ENCODE results near the gene LIMK2. TPM values are rescaled to one million over a fixed set of nuclear protein-coding genes. Genes with fewer than 3 reads are reported as not detected.
"Not testable (repeated sequence)": the region's sequence is repeated elsewhere in the genome, so short reads cannot be mapped to it uniquely, and the experiment has no call there.

LIMK2 gene
- total RNA-seq = 100 to 1,000 TPM; 103 to 229 (median 188) TPM

DNA sequence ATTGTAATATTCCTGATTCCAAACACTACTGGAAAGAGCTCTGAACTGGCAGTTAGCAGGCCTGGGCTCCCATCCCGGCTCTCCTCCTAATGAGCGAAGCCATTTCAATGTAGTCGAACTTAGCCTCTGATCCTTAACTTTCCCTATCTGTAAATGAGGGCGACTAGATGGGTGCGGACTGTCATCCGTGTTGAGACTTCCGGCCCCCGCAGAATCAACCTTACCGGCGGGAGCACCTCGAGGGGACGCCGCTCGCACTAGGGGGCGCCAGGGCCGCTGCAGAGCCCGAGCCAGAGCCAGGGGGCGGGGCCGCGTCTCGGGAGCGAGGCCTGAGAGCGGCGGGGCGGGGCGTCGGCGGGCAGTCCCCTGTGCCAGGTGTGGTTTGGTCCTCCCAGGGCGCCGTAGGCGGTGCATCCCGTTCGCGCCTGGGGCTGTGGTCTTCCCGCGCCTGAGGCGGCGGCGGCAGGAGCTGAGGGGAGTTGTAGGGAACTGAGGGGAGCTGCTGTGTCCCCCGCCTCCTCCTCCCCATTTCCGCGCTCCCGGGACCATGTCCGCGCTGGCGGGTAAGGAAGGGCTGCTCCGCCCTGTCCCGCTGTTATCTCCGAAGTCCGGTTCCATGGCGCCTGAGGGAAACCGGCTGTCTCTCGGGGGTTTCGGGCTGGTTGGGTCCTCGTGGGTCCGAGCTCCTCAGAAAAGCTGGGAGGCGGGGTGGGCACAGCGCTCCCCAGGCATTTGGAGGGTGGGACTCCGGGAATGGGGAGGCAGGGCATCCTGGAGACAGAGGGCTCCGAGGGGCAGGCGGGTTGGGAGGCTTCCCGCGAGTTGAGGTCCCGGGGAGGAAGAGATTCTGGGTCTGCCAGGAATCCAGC lies at the start of gene LIMK2:
TSS of gene LIMK2 (plus strand) at position 437 of the 869 bp plus-strand sequence. CDS start at position 548, 111 bp downstream.
- Histone ChIP-seq H3K27ac (peak within 1 kb of the TSS; percentile 64), H3K27me3 (no peaks in the 10 kb centered on the region), H3K9me3 (no peaks in the 10 kb centered on the region), H3K4me3 (peak within 1 kb of the TSS; percentile 89), H3K36me3 (peaks cover under 1% of the 10 kb centered on the region), H3K4me1 (peaks cover 55% of the 10 kb centered on the region)
- TF ChIP-seq EP300 (IDR thresholded peaks at IDR 0.05) = no peak
- TF ChIP-seq, protein P1, sequence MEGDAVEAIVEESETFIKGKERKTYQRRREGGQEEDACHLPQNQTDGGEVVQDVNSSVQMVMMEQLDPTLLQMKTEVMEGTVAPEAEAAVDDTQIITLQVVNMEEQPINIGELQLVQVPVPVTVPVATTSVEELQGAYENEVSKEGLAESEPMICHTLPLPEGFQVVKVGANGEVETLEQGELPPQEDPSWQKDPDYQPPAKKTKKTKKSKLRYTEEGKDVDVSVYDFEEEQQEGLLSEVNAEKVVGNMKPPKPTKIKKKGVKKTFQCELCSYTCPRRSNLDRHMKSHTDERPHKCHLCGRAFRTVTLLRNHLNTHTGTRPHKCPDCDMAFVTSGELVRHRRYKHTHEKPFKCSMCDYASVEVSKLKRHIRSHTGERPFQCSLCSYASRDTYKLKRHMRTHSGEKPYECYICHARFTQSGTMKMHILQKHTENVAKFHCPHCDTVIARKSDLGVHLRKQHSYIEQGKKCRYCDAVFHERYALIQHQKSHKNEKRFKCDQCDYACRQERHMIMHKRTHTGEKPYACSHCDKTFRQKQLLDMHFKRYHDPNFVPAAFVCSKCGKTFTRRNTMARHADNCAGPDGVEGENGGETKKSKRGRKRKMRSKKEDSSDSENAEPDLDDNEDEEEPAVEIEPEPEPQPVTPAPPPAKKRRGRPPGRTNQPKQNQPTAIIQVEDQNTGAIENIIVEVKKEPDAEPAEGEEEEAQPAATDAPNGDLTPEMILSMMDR (IDR thresholded peaks at IDR 0.05) = peak; percentile 52 to 81
- peak in 1 of 3 donors; percentile 16 for TF ChIP-seq POLR2AphosphoS5 (IDR thresholded peaks at IDR 0.05)
- TF ChIP-seq POLR2A (IDR thresholded peaks at IDR 0.05) = no peak
- WGBS = under 1% methylated on average over 64 of the region's 64 CpGs
- DNase-seq (ENCODE audit: low spot score in 2 of 2) = peak; percentile 93 to 96

DNA sequence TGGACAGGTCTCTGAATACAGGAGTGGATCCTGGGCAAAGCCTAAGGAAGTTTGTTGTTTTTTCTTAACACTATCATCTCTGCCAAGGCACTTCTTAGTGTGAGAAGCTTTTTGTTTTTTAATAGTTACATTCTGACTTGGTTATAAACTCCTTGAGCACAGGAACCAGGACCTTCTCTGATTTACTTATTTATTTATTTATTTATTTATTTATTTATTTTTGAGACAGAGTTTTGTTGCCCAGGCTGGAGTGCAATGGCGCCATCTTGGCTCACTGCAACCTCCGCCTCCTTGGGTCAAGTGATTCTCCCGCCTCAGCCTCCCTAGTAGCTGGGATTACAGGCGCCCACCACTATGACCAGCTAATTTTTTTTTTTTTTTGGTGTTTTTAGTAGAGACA lies 41.1 kb upstream of the LIMK2 start:
- Histone ChIP-seq H3K36me3 (peaks cover 2% of the 10 kb centered on the region), H3K4me3 (no peak overlapping the region), H3K4me1 (peaks cover 32% of the 10 kb centered on the region), H3K27ac (no peak overlapping the region), H3K9me3 (no peaks in the 10 kb centered on the region), H3K27me3 (no peaks in the 10 kb centered on the region)
- 97% methylated on average over 4 of the region's 4 CpGs for WGBS
- no peak for DNase-seq (ENCODE audit: low spot score in 2 of 2)
- TF ChIP-seq POLR2A (IDR thresholded peaks at IDR 0.05) (no peak), EP300 (IDR thresholded peaks at IDR 0.05) (no peak), POLR2AphosphoS5 (IDR thresholded peaks at IDR 0.05) (no peak)
- TF ChIP-seq, protein P1 (IDR thresholded peaks at IDR 0.05) = no peak

DNA sequence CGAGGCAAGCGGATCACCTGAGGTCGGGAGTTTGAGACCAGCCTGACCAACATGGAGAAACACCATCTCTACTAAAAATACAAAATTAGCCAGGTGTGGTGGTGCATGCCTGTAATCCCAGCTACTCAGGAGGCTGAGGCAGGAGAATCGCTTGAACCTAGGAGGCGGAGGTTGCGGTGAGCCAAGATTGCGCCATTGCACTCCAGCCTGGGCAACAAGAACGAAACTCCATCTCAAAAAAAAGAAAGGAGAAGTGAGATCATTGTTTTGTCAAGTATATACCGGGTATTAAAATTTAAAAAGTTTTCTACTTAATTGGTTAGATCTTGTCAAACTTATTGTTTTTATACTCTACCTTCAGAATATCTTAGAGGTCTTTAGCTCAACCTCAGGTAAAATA lies 40.4 kb upstream of the LIMK2 start:
- WGBS = 96% methylated on average over 9 of the region's 9 CpGs
- H3K9me3 ChIP-seq; H3K4me3 ChIP-seq; DNase-seq (ENCODE audit: low spot score in 2 of 2); H3K27ac ChIP-seq; H3K36me3 ChIP-seq; H3K27me3 ChIP-seq: not testable (repeated sequence)
- peaks cover 34% of the 10 kb centered on the region for H3K4me1 ChIP-seq

DNA sequence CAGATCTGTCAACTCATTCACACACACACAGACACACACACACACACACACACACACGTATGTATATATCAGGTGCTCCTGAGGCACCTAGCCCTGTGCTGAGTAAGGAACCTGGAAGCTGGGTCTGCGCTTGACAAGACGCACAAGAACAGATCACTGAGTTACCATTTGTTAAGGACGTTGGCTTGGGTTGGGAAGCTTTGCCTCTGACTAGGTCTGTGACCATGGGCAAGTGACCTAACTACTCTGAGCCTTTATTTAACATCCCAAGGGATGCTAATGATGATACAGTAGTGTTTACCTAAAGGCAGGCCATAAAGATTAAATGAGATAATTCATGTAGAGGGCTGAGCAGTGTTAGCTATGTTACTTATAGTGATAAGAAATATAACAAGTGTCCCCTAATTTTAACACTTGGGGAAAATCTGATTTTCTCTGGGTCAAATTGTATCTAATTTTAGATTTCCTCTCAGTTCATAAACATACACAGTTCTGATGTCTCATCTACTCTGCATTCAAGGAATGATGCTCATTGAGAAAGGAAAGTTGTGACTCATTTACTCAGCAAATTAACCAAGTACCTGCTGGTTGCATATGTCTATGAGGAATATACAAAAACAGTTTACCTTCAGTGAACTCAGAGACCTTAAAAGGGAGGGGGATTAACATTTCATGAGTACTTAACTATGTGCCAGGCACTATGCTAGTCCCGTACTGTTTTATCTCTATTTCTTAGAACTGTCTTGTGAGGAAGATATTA lies 38.5 kb upstream of the LIMK2 start:
- no peak for DNase-seq (ENCODE audit: low spot score in 2 of 2)
- H3K27me3 ChIP-seq = no peaks in the 10 kb centered on the region
- peaks cover 43% of the 10 kb centered on the region for H3K4me1 ChIP-seq
- no peaks in the 10 kb centered on the region for H3K9me3 ChIP-seq
- H3K4me3 ChIP-seq = no peak overlapping the region
- H3K27ac ChIP-seq = no peak overlapping the region
- 70% methylated on average over 5 of the region's 5 CpGs for WGBS
- TF ChIP-seq POLR2AphosphoS5 (IDR thresholded peaks at IDR 0.05) = no peak
- TF ChIP-seq EP300 (IDR thresholded peaks at IDR 0.05) = no peak
- TF ChIP-seq, protein P1 (IDR thresholded peaks at IDR 0.05) = no peak
- no peak for TF ChIP-seq POLR2A (IDR thresholded peaks at IDR 0.05)
- peaks cover 2% of the 10 kb centered on the region for H3K36me3 ChIP-seq

DNA sequence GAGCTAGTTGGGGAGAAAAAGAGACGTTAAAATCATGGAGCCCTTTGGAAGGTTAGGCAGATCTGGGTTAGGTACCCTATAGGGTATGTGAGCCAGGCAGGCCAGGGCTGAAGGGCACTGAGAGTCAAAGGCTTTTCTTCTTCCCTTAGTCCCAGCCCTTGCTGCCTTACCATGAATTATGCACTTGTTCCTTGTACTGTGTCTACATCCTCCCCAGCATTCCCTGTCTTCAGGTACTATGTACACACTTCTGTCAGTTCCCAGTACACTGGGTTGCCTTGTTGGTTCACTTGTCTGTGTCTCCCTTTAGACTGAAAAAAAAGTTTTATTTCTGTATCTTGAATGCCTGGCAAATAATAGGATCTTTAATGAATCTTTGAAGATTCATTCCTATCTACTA lies 35.2 kb upstream of the LIMK2 start:
- WGBS = 92% methylated on average over 1 of the region's 1 CpG
- peaks cover 38% of the 10 kb centered on the region for H3K4me1 ChIP-seq

More for the DNA sequence above, 35.2 kb upstream of the LIMK2 start:
- Histone ChIP-seq H3K4me3 (no peak overlapping the region), H3K27ac (no peak overlapping the region), H3K9me3 (no peaks in the 10 kb centered on the region), H3K27me3 (no peaks in the 10 kb centered on the region), H3K36me3 (no peaks in the 10 kb centered on the region)
- TF ChIP-seq EP300 (IDR thresholded peaks at IDR 0.05) (no peak), POLR2A (IDR thresholded peaks at IDR 0.05) (no peak)
- no peak for DNase-seq (ENCODE audit: low spot score in 2 of 2)

Measured in suprapubic skin (tissue), 4 donors.